GM20000 (cell line): ENCODE results near the gene KCNIP1.

Source experiments
- DNase-seq: peaks from one replicate; pipeline ENCODE4 v3.0.0; 2012; ENCODE audit warnings: low spot score
- CTCF ChIP-seq: IDR thresholded peaks from 2 replicates; pipeline ENCODE4 v1.5.1; 2012; ENCODE audit warnings: mild to moderate bottlenecking, control low read depth; ENCODE audit errors: extremely low read depth, missing control alignments

Gene KCNIP1

GRCh38 chr5:170612256-170612678 is 108.4 kb downstream of the KCNIP1 start:
- TF ChIP-seq CTCF, result no peak
- DNase-seq, result no peak

- no peak for TF ChIP-seq CTCF
- DNase-seq, result no peak
Observed at GRCh38 chr5:170614065-170614490, 110.3 kb downstream of the KCNIP1 start.

DNA sequence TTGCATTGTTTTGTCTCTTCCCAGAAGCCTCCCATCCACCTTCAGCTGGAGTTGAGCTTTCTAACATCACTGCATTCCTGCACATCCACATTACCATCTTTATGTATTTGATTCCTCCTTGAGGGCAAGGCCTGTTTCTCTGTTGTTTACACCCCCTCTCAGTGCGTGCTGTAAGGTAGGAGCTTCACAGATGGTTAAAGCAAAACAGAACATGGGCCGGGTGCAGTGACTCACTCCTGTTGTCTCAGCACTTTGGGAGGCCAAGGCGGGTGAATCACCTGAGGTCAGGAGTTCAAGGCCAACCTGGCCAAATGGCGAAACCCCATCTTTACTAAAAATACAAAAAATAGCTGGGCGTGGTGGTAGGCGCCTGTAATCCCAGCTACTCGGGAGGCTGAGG is 110.9 kb downstream of the KCNIP1 start:
- DNase-seq, result no peak
- TF ChIP-seq CTCF, result no peak

DNA sequence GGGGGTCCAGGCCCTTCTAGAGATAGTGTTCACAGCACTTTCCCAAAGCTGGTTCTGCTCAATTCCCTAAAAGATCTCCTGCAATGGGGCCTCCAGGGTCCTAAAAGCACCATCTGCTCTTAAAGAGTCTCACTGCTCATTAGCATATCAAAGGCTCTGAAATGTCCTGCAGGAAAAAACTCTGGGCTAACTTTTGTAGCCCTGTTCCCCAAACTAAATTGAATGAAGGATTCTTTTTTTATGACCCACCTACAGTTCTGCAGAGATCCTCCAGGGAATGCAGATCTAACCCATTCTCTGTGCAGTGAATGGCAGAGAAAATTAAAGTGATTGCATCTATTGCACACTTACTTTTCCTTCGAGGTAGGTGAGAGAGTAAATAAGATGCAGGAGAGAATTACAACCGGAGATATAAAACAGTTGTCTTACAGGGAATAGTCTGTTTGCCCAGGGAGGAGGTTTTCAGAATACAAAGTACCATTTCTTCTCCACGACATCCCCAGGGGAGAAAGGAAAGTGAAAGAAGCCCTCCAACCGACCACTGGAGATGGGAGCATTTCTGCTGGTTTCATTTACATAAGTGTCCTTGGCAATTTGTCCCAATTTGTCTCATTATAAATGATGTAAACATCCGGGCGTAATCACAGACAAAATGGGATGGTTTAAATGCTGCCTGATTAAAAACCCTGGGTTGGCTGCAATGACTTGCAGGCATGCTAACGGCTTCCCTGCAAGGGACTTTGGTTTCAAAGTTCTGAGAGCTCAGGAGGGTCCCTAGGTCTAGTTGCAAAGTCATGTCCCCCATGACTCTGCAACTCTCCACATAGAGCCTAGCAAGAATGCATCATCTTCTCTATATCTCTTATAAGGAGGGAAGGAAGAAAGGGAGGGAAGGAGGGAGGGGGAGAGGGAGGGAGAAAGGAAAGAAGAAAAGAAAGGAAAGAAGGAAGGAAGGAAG is 114.0 kb downstream of the KCNIP1 start:
- no peak for DNase-seq
- no peak for TF ChIP-seq CTCF

- no peak for TF ChIP-seq CTCF
- DNase-seq, result no peak
Observed at GRCh38 chr5:170619869-170620268, 116.0 kb downstream of the KCNIP1 start.

DNA sequence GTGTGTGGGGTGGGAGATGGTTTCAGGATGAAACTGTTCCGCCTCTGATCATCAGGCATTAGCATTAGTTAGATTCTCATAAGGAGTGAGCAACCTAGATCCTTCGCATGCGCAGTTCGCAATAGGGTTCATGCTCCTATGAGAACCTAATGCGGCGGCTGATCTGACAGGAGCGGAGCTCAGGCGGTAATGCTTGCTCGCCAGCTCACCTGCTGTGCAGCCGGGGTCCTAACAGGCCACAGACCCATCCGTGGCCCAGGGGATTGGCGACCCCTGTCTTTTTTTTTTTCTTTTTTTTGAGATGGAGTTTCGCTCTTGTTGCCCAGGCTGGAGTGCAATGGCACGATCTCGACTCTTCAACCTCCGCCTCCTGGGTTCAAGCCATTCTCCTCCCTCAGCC is 119.1 kb downstream of the KCNIP1 start:
- no peak for DNase-seq
- TF ChIP-seq CTCF, result no peak

DNA sequence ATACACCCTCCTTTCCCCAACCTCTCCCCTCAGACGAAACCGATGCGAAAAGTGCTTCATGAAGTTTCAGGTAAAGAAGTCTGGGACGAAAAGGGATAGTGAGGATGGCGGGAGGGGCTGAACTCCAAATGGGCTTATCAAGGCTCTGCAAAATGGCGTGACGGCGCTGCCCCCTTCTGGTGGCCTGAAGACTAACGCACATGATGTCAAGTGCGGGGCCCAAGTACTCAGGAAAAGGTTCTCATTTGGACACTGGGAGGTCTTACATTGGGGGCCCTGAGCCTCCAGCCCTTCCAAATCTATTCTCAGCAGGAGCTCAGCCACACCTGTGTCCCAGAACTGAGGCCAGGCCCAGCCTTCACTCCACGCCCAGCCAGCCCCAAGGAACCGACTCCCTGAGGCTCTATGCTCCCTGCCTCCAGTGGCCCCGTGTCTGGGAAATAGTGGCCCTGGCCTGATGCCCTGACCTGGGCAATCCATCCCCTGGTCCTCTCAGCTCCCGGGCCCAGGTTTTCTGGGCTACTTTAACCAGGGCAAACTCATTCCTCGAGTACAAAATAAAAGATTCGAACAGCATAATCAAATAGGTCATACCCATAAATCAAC is 119.9 kb downstream of the KCNIP1 start:
- no peak for DNase-seq
- TF ChIP-seq CTCF, result peak; percentile 48
